Mucosa of rectum (tissue), 2 donors: ENCODE results near the gene RBM23.

Source experiments
- H3K27ac ChIP-seq, 2 donors: one replicate each; pipeline ENCODE4 v1.7.0; 2013; ENCODE audit warnings: inconsistent platforms in 2 of 2, low read depth in 2 of 2, low read length in 2 of 2
- H3K27me3 ChIP-seq, 2 donors: one replicate each; pipeline ENCODE4 v1.7.0; 2013; ENCODE audit warnings: low read length in 2 of 2; ENCODE audit not compliant: control insufficient read depth in 2 of 2, insufficient read depth in 2 of 2
- H3K36me3 ChIP-seq, 2 donors: one replicate each; pipeline ENCODE4 v1.7.0; 2013; ENCODE audit warnings: low read length in 2 of 2; ENCODE audit not compliant: control insufficient read depth in 2 of 2, insufficient read depth in 2 of 2
- H3K4me1 ChIP-seq, 2 donors: one replicate each; pipeline ENCODE4 v1.7.0; 2013; ENCODE audit warnings: low read length in 2 of 2, mild to moderate bottlenecking in 1 of 2; ENCODE audit not compliant: control insufficient read depth in 2 of 2, insufficient read depth in 2 of 2
- H3K4me3 ChIP-seq, 2 donors: one replicate each; pipeline ENCODE4 v1.7.0; 2013; ENCODE audit warnings: low read length in 2 of 2
- H3K9ac ChIP-seq, 2 donors: one replicate each; pipeline ENCODE4 v1.7.0; 2013; ENCODE audit warnings: low read length in 2 of 2, low read depth in 1 of 2, mild to moderate bottlenecking in 1 of 2
- H3K9me3 ChIP-seq, 2 donors: one replicate each; pipeline ENCODE4 v1.7.0; 2013; ENCODE audit warnings: low read length in 2 of 2; ENCODE audit not compliant: control insufficient read depth in 2 of 2
- donor health status: healthy.
- donor health status: Normal muscosa, but diverticular disease.

Gene RBM23

GRCh38 chr14:22887990-22888378 is 31.0 kb downstream of the RBM23 start:
- Histone ChIP-seq H3K9ac (no peak overlapping the region), H3K9me3 (no peaks in the 10 kb centered on the region), H3K4me1 (peaks cover 7 to 10% of the 10 kb centered on the region in 2 donors), H3K36me3 (no peaks in the 10 kb centered on the region), H3K27me3 (no peaks in the 10 kb centered on the region), H3K27ac (peak overlapping the region in 1 of 2 donors; percentile 87), H3K4me3 (peak overlapping the region in 1 of 2 donors; percentile 81)

- H3K36me3 ChIP-seq = no peaks in the 10 kb centered on the region
- H3K9ac ChIP-seq = peak overlapping the region; percentile 60 to 68
- H3K27me3 ChIP-seq = peaks cover 0 to 2% of the 10 kb centered on the region in 2 donors
- peak overlapping the region; percentile 66 to 87 for H3K27ac ChIP-seq
- no peaks in the 10 kb centered on the region for H3K9me3 ChIP-seq
- H3K4me1 ChIP-seq = peaks cover 11 to 14% of the 10 kb centered on the region in 2 donors
- peak overlapping the region; percentile 69 to 81 for H3K4me3 ChIP-seq
These were observed 31.5 kb downstream of the RBM23 start for GRCh38 chr14:22887260-22887989.

GRCh38 chr14:22886500-22887259 is 32.3 kb downstream of the RBM23 start:
- no peaks in the 10 kb centered on the region for H3K36me3 ChIP-seq
- peaks cover 2 to 3% of the 10 kb centered on the region in 2 donors for H3K27me3 ChIP-seq
- H3K4me1 ChIP-seq = peaks cover 12 to 18% of the 10 kb centered on the region in 2 donors
- peak overlapping the region; percentile 66 to 87 for H3K27ac ChIP-seq
- H3K9ac ChIP-seq = peak overlapping the region; percentile 60 to 68
- peak overlapping the region; percentile 69 to 81 for H3K4me3 ChIP-seq
- no peaks in the 10 kb centered on the region for H3K9me3 ChIP-seq

GRCh38 chr14:22885975-22886374 is 33.0 kb downstream of the RBM23 start:
- no peaks in the 10 kb centered on the region for H3K36me3 ChIP-seq
- no peak overlapping the region for H3K9ac ChIP-seq
- peaks cover 12 to 18% of the 10 kb centered on the region in 2 donors for H3K4me1 ChIP-seq
- H3K27ac ChIP-seq = peak overlapping the region; percentile 46 to 87
- H3K4me3 ChIP-seq = peak overlapping the region; percentile 69 to 81
- peaks cover 2 to 3% of the 10 kb centered on the region in 2 donors for H3K27me3 ChIP-seq
- H3K9me3 ChIP-seq = no peaks in the 10 kb centered on the region

GRCh38 chr14:22884738-22885523 is 34.0 kb downstream of the RBM23 start:
- Histone ChIP-seq H3K9me3 (no peaks in the 10 kb centered on the region), H3K4me1 (peaks cover 12 to 18% of the 10 kb centered on the region in 2 donors), H3K4me3 (no peak overlapping the region), H3K9ac (no peak overlapping the region), H3K36me3 (no peaks in the 10 kb centered on the region), H3K27ac (no peak overlapping the region), H3K27me3 (peaks cover 2 to 3% of the 10 kb centered on the region in 2 donors)

- Histone ChIP-seq H3K9ac (no peak overlapping the region), H3K9me3 (no peaks in the 10 kb centered on the region), H3K4me1 (peaks cover 12 to 18% of the 10 kb centered on the region in 2 donors), H3K4me3 (no peak overlapping the region), H3K36me3 (peaks cover 0 to 5% of the 10 kb centered on the region in 2 donors), H3K27ac (no peak overlapping the region), H3K27me3 (peaks cover 2 to 3% of the 10 kb centered on the region in 2 donors)
These were observed 34.7 kb downstream of the RBM23 start for GRCh38 chr14:22884076-22884737.

GRCh38 chr14:22883173-22883976 is 35.6 kb downstream of the RBM23 start, which contains the start of gene REM2:
TSS of gene REM2 (plus strand) at chr14:22883222. CDS start at chr14:22883288, 66 bp downstream.
- Histone ChIP-seq H3K36me3 (peaks cover 4 to 14% of the 10 kb centered on the region in 2 donors), H3K27ac (no peak within 1 kb of the TSS), H3K9ac (peak within 1 kb of the TSS in 1 of 2 donors; percentile 24), H3K9me3 (no peaks in the 10 kb centered on the region), H3K27me3 (peaks cover 2 to 3% of the 10 kb centered on the region in 2 donors), H3K4me3 (peak within 1 kb of the TSS in 1 of 2 donors; percentile 13), H3K4me1 (peaks cover 12 to 18% of the 10 kb centered on the region in 2 donors)

- Histone ChIP-seq H3K27me3 (peaks cover 2 to 3% of the 10 kb centered on the region in 2 donors), H3K36me3 (peaks cover 11 to 21% of the 10 kb centered on the region in 2 donors), H3K27ac (no peak overlapping the region), H3K9me3 (no peaks in the 10 kb centered on the region), H3K4me1 (peaks cover 12 to 18% of the 10 kb centered on the region in 2 donors), H3K9ac (peak overlapping the region in 1 of 2 donors; percentile 10), H3K4me3 (peak overlapping the region in 1 of 2 donors; percentile 13)
These were observed 36.3 kb downstream of the RBM23 start for GRCh38 chr14:22882529-22883172.
